Aorta (tissue), 5 donors: ENCODE data around the gene ADGRA1. TPM values are rescaled to one million over a fixed set of nuclear protein-coding genes. Genes with fewer than 3 reads are reported as not detected.

Source experiments
- ATAC-seq: fragments of 200-7000 bp; cut with Tn5 transposase; one replicate; pipeline ENCODE4 v1.9.1; 2022; ENCODE audit warnings: moderate library complexity; ENCODE audit not compliant: low FRiP score
- DNase-seq, 2 donors: peaks; one replicate each; pipeline ENCODE4 v3.0.0-alpha.2; 2020
- H3K27ac ChIP-seq, 2 donors: one replicate each; pipeline ENCODE4 v1.5.1; 2013; ENCODE audit warnings: low read length in 2 of 2, mild to moderate bottlenecking in 2 of 2, moderate library complexity in 2 of 2, control low read depth in 1 of 2, inconsistent platforms in 1 of 2, low read depth in 1 of 2
- H3K27me3 ChIP-seq, 2 donors: one replicate each; pipeline ENCODE4 v1.6.1; 2013; ENCODE audit warnings: control low read depth in 1 of 2, low read length in 1 of 2, mild to moderate bottlenecking in 1 of 2, moderate library complexity in 1 of 2; ENCODE audit not compliant: insufficient read depth in 2 of 2, control insufficient read depth in 1 of 2
- H3K36me3 ChIP-seq, 2 donors: one replicate each; pipeline ENCODE4 v1.6.1; 2013; ENCODE audit warnings: control low read depth in 1 of 2, low read length in 1 of 2, mild to moderate bottlenecking in 1 of 2; ENCODE audit not compliant: insufficient read depth in 2 of 2, control insufficient read depth in 1 of 2
- H3K4me1 ChIP-seq, 2 donors: one replicate each; pipeline ENCODE4 v1.6.1; 2013; ENCODE audit warnings: low read length in 2 of 2, control low read depth in 1 of 2, mild to moderate bottlenecking in 1 of 2, moderate library complexity in 1 of 2; ENCODE audit not compliant: insufficient read depth in 2 of 2, control insufficient read depth in 1 of 2
- H3K4me3 ChIP-seq, 2 donors: one replicate each; pipeline ENCODE4 v1.5.1; 2013; ENCODE audit warnings: low read length in 2 of 2, control low read depth in 1 of 2, mild to moderate bottlenecking in 1 of 2
- H3K9me3 ChIP-seq: one replicate; pipeline ENCODE4 v1.6.1; 2013; ENCODE audit warnings: mild to moderate bottlenecking, low read length; ENCODE audit not compliant: control insufficient read depth
- WGBS, 2 donors: extraction: QIAGEN DNeasy Blood & Tissue Kit; methylation state at CpG; one replicate each; pipeline ENCODE4 v1.1.7; 2013; 5-methylcytosine and 5-hydroxymethylcytosine counted together
- intact Hi-C, 2 donors: fragments of 100-400 bp; cut with DNase I; formaldehyde crosslinking; loops; one replicate each; pipeline versions ENCODE4 v1.14.2 to v1.15.0; 2022
- polyA plus RNA-seq, 2 donors: library from polyadenylated mRNA; stranded (reverse); fragments of 200-250 nt; gene quantifications; one replicate each; pipeline ENCODE4 v1.2.3, GENCODE V29; 2013
- total RNA-seq, 2 donors: library from RNA; stranded (reverse); fragmentation: NEBNext Ultra II Directional; extraction: Animal tissue kit (Norgen Biotek cat#: 25700); gene quantifications; one replicate each; pipeline ENCODE4 v1.2.1, GENCODE V29; 2021
- donor health status: healthy with polysubstance abuse.
- donor health status: Bipolar disorder and iron deficiency.
- donor health status: DM: no; HTN: no; CAD: no.
- donor health status: DM: no; HTN: no; CAD: no.
- donor health status: DM: yes; HTN: yes; CAD: no.

The ADGRA1 gene
- total and polyA plus RNA-seq, 4 donors = 0.20 TPM; not detected in 3

GRCh38 chr10:133043541-133044225 lies 44.0 kb upstream of the ADGRA1 start:
- Histone ChIP-seq H3K4me1 (no peaks in the 10 kb centered on the region), H3K9me3 (no peaks in the 10 kb centered on the region), H3K27me3 (no peaks in the 10 kb centered on the region), H3K36me3 (no peaks in the 10 kb centered on the region), H3K27ac (no peak overlapping the region), H3K4me3 (no peak overlapping the region)
- intact Hi-C loops = no loop called here
- ATAC-seq (no peak), DNase-seq (no peak)
- 74 to 80% methylated on average over 16 to 18 of the region's 18 CpGs for WGBS, 2 donors

- no peak for DNase-seq
- no peaks in the 10 kb centered on the region for H3K4me1 ChIP-seq
- ATAC-seq = peak; percentile 5
- WGBS, 2 donors = 65 to 66% methylated on average over 19 of the region's 19 CpGs
- no peaks in the 10 kb centered on the region for H3K9me3 ChIP-seq
- H3K27ac ChIP-seq = no peak overlapping the region
- no peak overlapping the region for H3K4me3 ChIP-seq
- intact Hi-C loops = no loop called here
- no peaks in the 10 kb centered on the region for H3K36me3 ChIP-seq
- no peaks in the 10 kb centered on the region for H3K27me3 ChIP-seq
Observed at GRCh38 chr10:133044401-133044811, 43.3 kb upstream of the ADGRA1 start.

- H3K4me1 ChIP-seq = no peaks in the 10 kb centered on the region
- no peak for DNase-seq
- H3K27me3 ChIP-seq = no peaks in the 10 kb centered on the region
- ATAC-seq = no peak
- H3K27ac ChIP-seq = no peak overlapping the region
- 70 to 73% methylated on average over 26 of the region's 26 CpGs for WGBS, 2 donors
- H3K36me3 ChIP-seq = no peaks in the 10 kb centered on the region
- no peaks in the 10 kb centered on the region for H3K9me3 ChIP-seq
- intact Hi-C loops = no loop called here
- no peak overlapping the region for H3K4me3 ChIP-seq
Observed at GRCh38 chr10:133045556-133046389, 42.0 kb upstream of the ADGRA1 start.

- Histone ChIP-seq H3K27me3 (no peaks in the 10 kb centered on the region), H3K4me1 (no peaks in the 10 kb centered on the region), H3K9me3 (no peaks in the 10 kb centered on the region), H3K4me3 (no peak overlapping the region), H3K36me3 (no peaks in the 10 kb centered on the region), H3K27ac (no peak overlapping the region)
- WGBS, 2 donors = 76 to 78% methylated on average over 14 of the region's 14 CpGs
- no peak for DNase-seq
- ATAC-seq = no peak
- intact Hi-C loops = no loop called here
Observed at GRCh38 chr10:133046390-133046765, 41.3 kb upstream of the ADGRA1 start.

GRCh38 chr10:133047526-133048123 lies 40.1 kb upstream of the ADGRA1 start:
- intact Hi-C loops = no loop called here
- Histone ChIP-seq H3K4me1 (no peaks in the 10 kb centered on the region), H3K4me3 (no peak overlapping the region), H3K36me3 (no peaks in the 10 kb centered on the region), H3K9me3 (no peaks in the 10 kb centered on the region), H3K27me3 (no peaks in the 10 kb centered on the region), H3K27ac (no peak overlapping the region)
- ATAC-seq (no peak), DNase-seq (no peak)
- WGBS, 2 donors = 78 to 80% methylated on average over 39 to 42 of the region's 42 CpGs

GRCh38 chr10:133048266-133048665 lies 39.5 kb upstream of the ADGRA1 start:
- no peak overlapping the region for H3K4me3 ChIP-seq
- H3K27me3 ChIP-seq = no peaks in the 10 kb centered on the region
- no peak overlapping the region for H3K27ac ChIP-seq
- 65 to 73% methylated on average over 13 of the region's 13 CpGs for WGBS, 2 donors
- DNase-seq (no peak), ATAC-seq (no peak)
- intact Hi-C loops = no loop called here
- H3K4me1 ChIP-seq = no peaks in the 10 kb centered on the region
- H3K9me3 ChIP-seq = no peaks in the 10 kb centered on the region
- H3K36me3 ChIP-seq = no peaks in the 10 kb centered on the region

GRCh38 chr10:133048926-133049325 lies 38.8 kb upstream of the ADGRA1 start:
- Histone ChIP-seq H3K9me3 (no peaks in the 10 kb centered on the region), H3K27ac (no peak overlapping the region), H3K4me1 (no peaks in the 10 kb centered on the region), H3K36me3 (no peaks in the 10 kb centered on the region), H3K4me3 (no peak overlapping the region), H3K27me3 (no peaks in the 10 kb centered on the region)
- ATAC-seq = no peak
- no peak for DNase-seq
- WGBS, 2 donors = 78 to 81% methylated on average over 12 to 13 of the region's 13 CpGs
- intact Hi-C loops = no loop called here

GRCh38 chr10:133049639-133050038 lies 38.1 kb upstream of the ADGRA1 start:
- no peak overlapping the region for H3K4me3 ChIP-seq
- H3K27ac ChIP-seq = no peak overlapping the region
- WGBS, 2 donors = 80 to 82% methylated on average over 11 of the region's 11 CpGs
- no peaks in the 10 kb centered on the region for H3K9me3 ChIP-seq
- intact Hi-C loops = no loop called here
- H3K27me3 ChIP-seq = no peaks in the 10 kb centered on the region
- ATAC-seq (no peak), DNase-seq (no peak)
- no peaks in the 10 kb centered on the region for H3K36me3 ChIP-seq
- H3K4me1 ChIP-seq = no peaks in the 10 kb centered on the region
